Pancreas (tissue), 10 donors: ENCODE measurements around the gene ATP11C. TPM values are rescaled to one million over a fixed set of nuclear protein-coding genes. Genes with fewer than 3 reads are reported as not detected.
"Not testable (repeated sequence)": the region's sequence is repeated elsewhere in the genome, so short reads cannot be mapped to it uniquely, and the experiment has no call there.

ENCODE experiments used
- ATAC-seq, 4 donors: fragments of 200-7000 bp; cut with Tn5 transposase; one replicate each; pipeline versions ENCODE4 v1.8.0 to v1.9.1; 2020; ENCODE audit warnings: mild to moderate bottlenecking in 4 of 4, moderate library complexity in 4 of 4
- DNase-seq, 6 donors: peaks; one replicate each; pipeline ENCODE4 v3.0.0-alpha.2; 2020
- FAIRE-seq: peaks from 2 replicates; lab custom pipeline; 2012; peaks lifted over from hg19 to GRCh38; lab: Jason Lieb, UNC
- H3K27ac ChIP-seq, 4 donors: fragments of 200-600 bp; sonication (generic); 1 replicate in 3 of 4; 2 replicates in 1 of 4; pipeline versions ENCODE4 v1.5.0 to v1.8.0; 2020
- H3K27me3 ChIP-seq, 4 donors: fragments of 200-600 bp; one replicate each; pipeline ENCODE4 v1.8.0; 2021
- H3K36me3 ChIP-seq, 3 donors: fragments of 200-600 bp; sonication (generic) in 1 of 3; one replicate each; pipeline versions ENCODE4 v1.5.0 to v1.8.0; 2020 to 2021
- H3K4me1 ChIP-seq, 3 donors: fragments of 200-600 bp; one replicate each; pipeline ENCODE4 v1.8.0; 2021
- H3K4me3 ChIP-seq, 4 donors: fragments of 200-600 bp; sonication (generic) in 2 of 4; one replicate each; pipeline versions ENCODE4 v1.5.0 to v1.8.0; 2020 to 2021
- H3K9me3 ChIP-seq, 4 donors: fragments of 200-600 bp; one replicate each; pipeline ENCODE4 v1.8.0; 2021
- CTCF ChIP-seq, 4 donors: fragments of 200-600 bp; sonication (generic) in 3 of 4; IDR thresholded peaks; one replicate each; pipeline versions ENCODE4 v1.5.0 to v1.8.0; 2021; ENCODE audit warnings: antibody characterized with exemption in 4 of 4
- WGBS, 2 donors: extraction: QIAGEN DNeasy Blood & Tissue Kit; methylation state at CpG; one replicate each; pipeline ENCODE4 v1.1.7; 2013; 5-methylcytosine and 5-hydroxymethylcytosine counted together
- intact Hi-C, 3 donors: fragments of 100-400 bp; cut with DNase I; formaldehyde crosslinking; loops; one replicate each; pipeline versions ENCODE4 v1.11.1 to v1.14.2; 2022
- polyA plus RNA-seq, 2 donors: library from polyadenylated mRNA; stranded (reverse); fragments of 200-250 nt; gene quantifications; one replicate each; pipeline ENCODE4 v1.2.3, GENCODE V29; 2013
- total RNA-seq, 6 donors: library from RNA; stranded (reverse); fragmentation: NEBNext Ultra II Directional in 4 of 6; extraction: Animal tissue kit (Norgen Biotek cat#: 25700) in 4 of 6; gene quantifications; one replicate each; pipeline versions ENCODE4 v1.2.1 to v1.2.4, GENCODE V29; 2021 to 2023
- donor health status: healthy with polysubstance abuse.
- donor health status: DM: no; HTN: no; CAD: no; lungs with moderate emphysema.
- donor health status: DM: no; HTN: no; CAD: no.
- donor health status: control.
- donor health status: control.
- donor health status: Bipolar disorder and iron deficiency.
- donor health status: DM: yes; HTN: yes; CAD: no.
- donor health status: DM: no; HTN: no; CAD: no.
- donor health status: DM: no; HTN: no; CAD: no.
- donor health status: DM: yes; HTN: yes; CAD: no.

Gene ATP11C
- total and polyA plus RNA-seq, 8 donors: 1.3 to 10.3 (median 3.6) TPM

GRCh38 chrX:139971394-139971749 is 38.5 kb upstream of the ATP11C start:
- FAIRE-seq (no peak), DNase-seq (no peak), ATAC-seq (no peak)
- WGBS, 2 donors: 19 to 41% methylated on average over 10 of the region's 10 CpGs
- no peaks in the 10 kb centered on the region for H3K9me3 ChIP-seq
- H3K27me3 ChIP-seq: peaks cover 0 to 18% (median 0%) of the 10 kb centered on the region in 4 donors
- no peaks in the 10 kb centered on the region for H3K36me3 ChIP-seq
- H3K27ac ChIP-seq: no peak overlapping the region
- no peak overlapping the region for H3K4me3 ChIP-seq
- intact Hi-C loops: no loop called here
- no peak for TF ChIP-seq CTCF (IDR thresholded peaks at IDR 0.05)
- H3K4me1 ChIP-seq: no peaks in the 10 kb centered on the region

GRCh38 chrX:139969286-139969685 is 36.4 kb upstream of the ATP11C start:
- TF ChIP-seq CTCF (IDR thresholded peaks at IDR 0.05): no peak
- no peaks in the 10 kb centered on the region for H3K4me1 ChIP-seq
- H3K9me3 ChIP-seq: no peaks in the 10 kb centered on the region
- peaks cover 0 to 14% (median 0%) of the 10 kb centered on the region in 4 donors for H3K27me3 ChIP-seq
- ATAC-seq (no peak), FAIRE-seq (no peak), DNase-seq (no peak)
- 56 to 57% methylated on average over 2 of the region's 2 CpGs for WGBS, 2 donors
- no peaks in the 10 kb centered on the region for H3K36me3 ChIP-seq
- H3K27ac ChIP-seq: no peak overlapping the region
- intact Hi-C loops: no loop called here
- H3K4me3 ChIP-seq: no peak overlapping the region

GRCh38 chrX:139967750-139968149 is 34.9 kb upstream of the ATP11C start:
- FAIRE-seq: no peak
- no peak for ATAC-seq

GRCh38 chrX:139967300-139967699 is 34.4 kb upstream of the ATP11C start:
- H3K27me3 ChIP-seq: peaks cover 0 to 11% (median 0%) of the 10 kb centered on the region in 4 donors
- ATAC-seq: no peak
- no peaks in the 10 kb centered on the region for H3K9me3 ChIP-seq
- intact Hi-C loops: no loop called here
- no peak for FAIRE-seq
- H3K4me3 ChIP-seq: no peak overlapping the region
- H3K4me1 ChIP-seq: no peaks in the 10 kb centered on the region
- no peak overlapping the region for H3K27ac ChIP-seq
- DNase-seq: no peak
- no peaks in the 10 kb centered on the region for H3K36me3 ChIP-seq
- WGBS, 2 donors: 28 to 53% methylated on average over 4 of the region's 4 CpGs
- TF ChIP-seq CTCF (IDR thresholded peaks at IDR 0.05): no peak

More at GRCh38 chrX:139967750-139968149, 34.9 kb upstream of the ATP11C start:
- no peak for TF ChIP-seq CTCF (IDR thresholded peaks at IDR 0.05)
- H3K4me3 ChIP-seq: no peak overlapping the region
- DNase-seq: no peak
- no peaks in the 10 kb centered on the region for H3K36me3 ChIP-seq
- H3K9me3 ChIP-seq: no peaks in the 10 kb centered on the region
- H3K27ac ChIP-seq: no peak overlapping the region
- H3K27me3 ChIP-seq: peaks cover 0 to 13% (median 0%) of the 10 kb centered on the region in 4 donors
- intact Hi-C loops: no loop called here
- no peaks in the 10 kb centered on the region for H3K4me1 ChIP-seq
- WGBS, 2 donors: 47 to 60% methylated on average over 3 of the region's 3 CpGs

- FAIRE-seq, ATAC-seq, H3K4me3 ChIP-seq, intact Hi-C loops, H3K4me1 ChIP-seq, H3K27ac ChIP-seq, H3K9me3 ChIP-seq, H3K36me3 ChIP-seq, DNase-seq: not testable (repeated sequence)
- 46 to 57% methylated on average over 3 of the region's 3 CpGs for WGBS, 2 donors
- H3K27me3 ChIP-seq: peaks cover 0 to 11% (median 0%) of the 10 kb centered on the region in 4 donors
These were observed 33.3 kb upstream of the ATP11C start for GRCh38 chrX:139966159-139966558.
